Measurements from ENCODE around the gene LILRB5.
"Not testable (repeated sequence)": the region's sequence is repeated elsewhere in the genome, so short reads cannot be mapped to it uniquely, and the experiment has no call there.

LILRB5 gene

DNA sequence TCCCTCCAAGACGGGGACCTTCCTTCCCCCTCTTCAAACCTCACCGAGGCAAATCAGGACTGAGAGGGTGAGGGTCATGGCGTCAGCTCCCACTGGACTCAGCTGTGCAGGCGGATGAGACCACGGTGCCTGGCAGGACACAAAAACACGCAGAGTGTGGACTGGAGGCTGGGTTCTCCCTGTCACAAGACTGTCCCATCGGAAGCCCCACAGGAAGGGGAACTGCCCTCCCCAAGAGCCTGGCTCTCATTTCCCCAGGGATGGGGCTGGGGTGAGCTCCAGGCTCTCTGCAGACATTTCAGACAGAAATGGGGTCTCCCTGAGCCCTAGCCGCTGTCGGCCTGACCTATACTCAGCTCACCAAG, at the start of gene LILRB5:
Gene LILRB5 (minus strand): TSS at position 158 of the 365 bp plus-strand sequence. CDS start 80 bp downstream, at position 78.
- no peak for DNase-seq (ENCODE audit: low read depth in 3 of 3)

DNA sequence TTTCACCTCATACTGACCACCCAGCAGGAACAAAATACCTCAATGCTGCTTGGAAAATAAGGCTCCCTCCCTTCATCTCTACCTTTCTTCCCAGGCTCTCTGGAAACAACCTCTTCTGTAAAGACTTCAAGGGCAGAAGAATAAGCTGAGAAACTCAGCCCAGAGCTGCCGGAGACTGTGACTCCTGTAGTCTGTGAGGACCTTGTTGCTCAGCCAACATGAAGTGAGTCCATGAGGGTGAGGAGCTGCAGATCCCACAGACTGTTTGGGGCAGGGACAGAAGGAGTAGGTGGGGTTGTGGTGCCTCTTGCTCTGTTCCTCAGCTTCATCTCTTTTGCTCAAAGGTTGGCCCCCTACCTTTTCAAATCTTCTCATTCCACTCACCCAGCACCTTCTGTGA, 48.1 kb upstream of the LILRB5 start:
- no peak for DNase-seq (ENCODE audit: low read depth in 3 of 3)

GRCh38 chr19:54302257-54302656, 45.2 kb upstream of the LILRB5 start:
- no peak for DNase-seq (ENCODE audit: low read depth in 3 of 3)

DNA sequence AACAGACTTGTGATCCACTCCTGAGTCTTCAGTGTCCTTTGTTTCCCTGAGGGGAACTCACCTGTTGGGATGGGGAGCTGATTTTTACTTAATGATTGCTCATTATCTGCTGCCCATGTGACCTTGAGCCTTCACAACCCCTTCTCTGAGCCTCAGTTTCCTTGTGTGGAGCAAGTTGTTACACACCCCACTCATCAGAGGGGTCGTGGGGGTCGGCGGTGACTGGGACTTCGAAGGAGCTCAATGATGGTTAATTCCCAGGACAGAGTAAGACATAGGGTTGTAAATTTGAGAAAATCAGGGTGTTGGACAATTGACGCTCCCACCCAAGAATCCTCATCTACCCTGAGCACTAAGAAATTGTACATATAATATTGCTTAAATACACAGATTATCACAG, 42.4 kb upstream of the LILRB5 start:
- no peak for DNase-seq (ENCODE audit: low read depth in 3 of 3)

- DNase-seq (ENCODE audit: low read depth in 3 of 3) = no peak
Observed at GRCh38 chr19:54299126-54299498, 42.0 kb upstream of the LILRB5 start.

GRCh38 chr19:54298357-54299125, 41.5 kb upstream of the LILRB5 start:
- DNase-seq (ENCODE audit: low read depth in 3 of 3) = no peak

GRCh38 chr19:54297759-54298305, 40.8 kb upstream of the LILRB5 start:
- DNase-seq (ENCODE audit: low read depth in 3 of 3) = no peak

- no peak for DNase-seq (ENCODE audit: low read depth in 3 of 3)
Observed at GRCh38 chr19:54294539-54294938, 37.5 kb upstream of the LILRB5 start.

DNA sequence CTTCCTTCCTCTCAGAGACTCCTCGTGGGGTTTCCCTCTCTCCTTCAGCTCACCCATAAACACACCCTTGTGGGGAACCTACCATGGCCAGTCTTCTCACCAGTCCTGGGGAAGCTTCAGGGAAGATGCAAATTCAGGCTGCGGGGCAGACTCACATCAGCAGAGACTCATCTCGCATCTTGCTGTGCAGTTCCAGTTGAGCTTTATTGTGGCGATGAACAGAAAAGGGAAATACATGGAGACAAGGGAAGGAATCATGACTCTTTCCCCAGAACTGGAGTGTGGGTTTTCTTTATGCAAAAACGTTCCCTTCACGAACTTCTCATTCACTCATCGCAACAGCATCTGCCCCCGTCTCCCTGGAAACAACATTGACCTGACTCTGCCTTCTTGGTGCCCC, 32.1 kb upstream of the LILRB5 start:
- DNase-seq (ENCODE audit: low read depth in 3 of 3) = not testable (repeated sequence)

- DNase-seq (ENCODE audit: low read depth in 3 of 3) = no peak
Observed at GRCh38 chr19:54287456-54287855, 30.4 kb upstream of the LILRB5 start.

GRCh38 chr19:54286283-54286682, 29.2 kb upstream of the LILRB5 start:
- not testable (repeated sequence) for DNase-seq (ENCODE audit: low read depth in 3 of 3)

DNA sequence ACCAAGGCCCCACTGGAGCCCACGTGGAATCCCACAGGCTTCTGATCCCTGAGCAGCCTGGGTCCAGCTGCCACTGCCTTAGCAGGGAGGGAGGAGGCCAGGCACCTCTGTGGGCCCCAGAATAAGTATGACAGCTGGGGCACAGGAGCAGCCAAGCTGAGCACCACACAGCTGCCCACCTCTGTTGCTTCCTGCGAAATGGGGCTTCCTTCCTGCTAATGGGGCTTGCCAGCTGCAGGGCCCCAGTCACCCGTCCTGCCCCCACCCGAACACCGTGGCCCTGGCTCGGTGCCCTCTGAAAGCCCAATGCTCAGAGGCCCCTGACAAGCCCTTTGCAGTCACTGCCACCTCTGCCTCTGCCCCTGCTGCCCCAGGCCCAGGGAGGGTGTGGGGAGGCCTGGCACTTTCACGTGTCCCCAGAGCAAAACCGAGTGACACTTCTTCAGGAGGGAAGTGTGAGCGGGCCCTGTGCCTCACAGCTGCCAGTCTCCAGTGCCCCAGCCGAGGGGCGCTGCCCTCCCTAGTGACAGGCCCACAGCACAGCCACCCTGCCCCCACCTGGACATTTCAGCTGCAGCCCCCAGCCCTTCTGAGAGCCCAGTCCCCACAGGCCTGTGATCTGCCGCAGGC, 28.5 kb upstream of the LILRB5 start:
- not testable (repeated sequence) for DNase-seq (ENCODE audit: low read depth in 3 of 3)

- no peak for DNase-seq (ENCODE audit: low read depth in 3 of 3)
Observed at GRCh38 chr19:54282686-54283470, 25.8 kb upstream of the LILRB5 start.

- not testable (repeated sequence) for DNase-seq (ENCODE audit: low read depth in 3 of 3)
Observed at GRCh38 chr19:54281729-54282075, 24.6 kb upstream of the LILRB5 start.

- DNase-seq (ENCODE audit: low read depth in 3 of 3) = no peak
Observed at GRCh38 chr19:54281007-54281728, 24.1 kb upstream of the LILRB5 start, which contains the start of gene LILRB2. LILRB2 (minus strand) TSS chr19:54281110; CDS start chr19:54280496, 614 bp downstream.

- DNase-seq (ENCODE audit: low read depth in 3 of 3) = not testable (repeated sequence)
Observed at GRCh38 chr19:54280441-54280840, 23.4 kb upstream of the LILRB5 start.

DNA sequence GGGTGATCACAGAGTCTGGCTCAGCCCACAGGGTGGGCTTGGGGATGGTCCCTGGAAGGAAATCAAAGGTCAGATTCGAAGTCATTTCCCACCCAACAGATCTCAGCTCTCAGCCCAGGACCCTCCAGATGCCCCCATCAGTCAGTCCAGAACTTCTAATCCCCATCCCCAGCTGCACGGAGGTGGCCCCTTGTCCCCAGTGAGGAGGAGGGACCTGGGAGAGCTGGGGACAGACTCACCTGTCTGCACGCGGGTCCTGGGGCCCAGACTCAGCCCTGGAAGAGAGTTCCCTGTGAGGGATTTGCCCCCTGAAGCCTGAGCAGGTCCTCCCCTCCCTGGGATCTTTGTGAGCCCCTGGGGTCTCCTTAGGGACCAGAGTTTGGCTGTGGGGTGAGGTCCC, 23.0 kb upstream of the LILRB5 start:
- DNase-seq (ENCODE audit: low read depth in 3 of 3) = not testable (repeated sequence)

- DNase-seq (ENCODE audit: low read depth in 3 of 3) = no peak
Observed at GRCh38 chr19:54279406-54279962, 22.4 kb upstream of the LILRB5 start.

DNA sequence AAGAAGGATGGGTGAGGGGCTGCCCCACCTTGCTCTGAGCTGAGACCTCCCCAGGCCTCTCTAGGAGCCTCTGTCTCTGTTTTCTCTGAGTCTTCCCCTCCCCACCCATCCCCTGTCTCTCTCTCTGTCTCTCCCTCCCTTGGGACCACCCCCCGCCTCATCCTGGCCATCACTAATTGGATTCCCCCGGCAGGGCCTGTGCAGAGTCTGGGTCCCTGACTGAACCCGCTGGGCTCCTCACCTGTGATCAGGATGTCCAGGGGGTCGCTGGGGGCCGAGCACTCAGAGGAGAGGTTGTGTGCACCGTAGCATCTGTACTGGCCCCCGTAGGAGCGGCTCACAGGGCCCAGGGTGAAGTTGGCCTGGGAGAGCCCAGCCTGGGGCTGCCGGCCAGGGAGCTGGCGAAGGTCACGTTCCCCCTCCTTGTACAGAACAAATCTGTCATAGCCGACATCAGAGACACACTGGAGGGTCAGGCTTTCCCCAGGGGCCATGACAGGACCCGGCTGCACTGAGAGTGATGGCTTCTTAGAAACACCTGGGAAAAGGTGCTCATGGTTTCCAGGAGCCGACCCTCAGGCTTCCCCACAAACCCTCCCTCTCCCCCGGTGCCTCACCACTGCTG, 21.6 kb upstream of the LILRB5 start:
- DNase-seq (ENCODE audit: low read depth in 3 of 3) = not testable (repeated sequence)

GRCh38 chr19:54278056-54278455, 21.0 kb upstream of the LILRB5 start:
- not testable (repeated sequence) for DNase-seq (ENCODE audit: low read depth in 3 of 3)

GRCh38 chr19:54277111-54277615, 20.1 kb upstream of the LILRB5 start:
- not testable (repeated sequence) for DNase-seq (ENCODE audit: low read depth in 3 of 3)
